Measurements from ENCODE around the gene CTBP2. TPM values are rescaled to one million over a fixed set of nuclear protein-coding genes. Genes with fewer than 3 reads are reported as not detected.
A peak's percentile ranks its signal among the peaks of the same experiment; 100 is the strongest.

Gene CTBP2
- total and polyA plus RNA-seq, 4 donors, result 3.4 to 59.2 (median 5.5) TPM

GRCh38 chr10:124985162-124985561 is 175.2 kb downstream of the CTBP2 start:
- no peak overlapping the region for H3K9ac ChIP-seq (ENCODE audit: low read depth in 1 of 2, low read length in 2 of 2)
- TF ChIP-seq, protein P1, sequence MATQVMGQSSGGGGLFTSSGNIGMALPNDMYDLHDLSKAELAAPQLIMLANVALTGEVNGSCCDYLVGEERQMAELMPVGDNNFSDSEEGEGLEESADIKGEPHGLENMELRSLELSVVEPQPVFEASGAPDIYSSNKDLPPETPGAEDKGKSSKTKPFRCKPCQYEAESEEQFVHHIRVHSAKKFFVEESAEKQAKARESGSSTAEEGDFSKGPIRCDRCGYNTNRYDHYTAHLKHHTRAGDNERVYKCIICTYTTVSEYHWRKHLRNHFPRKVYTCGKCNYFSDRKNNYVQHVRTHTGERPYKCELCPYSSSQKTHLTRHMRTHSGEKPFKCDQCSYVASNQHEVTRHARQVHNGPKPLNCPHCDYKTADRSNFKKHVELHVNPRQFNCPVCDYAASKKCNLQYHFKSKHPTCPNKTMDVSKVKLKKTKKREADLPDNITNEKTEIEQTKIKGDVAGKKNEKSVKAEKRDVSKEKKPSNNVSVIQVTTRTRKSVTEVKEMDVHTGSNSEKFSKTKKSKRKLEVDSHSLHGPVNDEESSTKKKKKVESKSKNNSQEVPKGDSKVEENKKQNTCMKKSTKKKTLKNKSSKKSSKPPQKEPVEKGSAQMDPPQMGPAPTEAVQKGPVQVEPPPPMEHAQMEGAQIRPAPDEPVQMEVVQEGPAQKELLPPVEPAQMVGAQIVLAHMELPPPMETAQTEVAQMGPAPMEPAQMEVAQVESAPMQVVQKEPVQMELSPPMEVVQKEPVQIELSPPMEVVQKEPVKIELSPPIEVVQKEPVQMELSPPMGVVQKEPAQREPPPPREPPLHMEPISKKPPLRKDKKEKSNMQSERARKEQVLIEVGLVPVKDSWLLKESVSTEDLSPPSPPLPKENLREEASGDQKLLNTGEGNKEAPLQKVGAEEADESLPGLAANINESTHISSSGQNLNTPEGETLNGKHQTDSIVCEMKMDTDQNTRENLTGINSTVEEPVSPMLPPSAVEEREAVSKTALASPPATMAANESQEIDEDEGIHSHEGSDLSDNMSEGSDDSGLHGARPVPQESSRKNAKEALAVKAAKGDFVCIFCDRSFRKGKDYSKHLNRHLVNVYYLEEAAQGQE (IDR thresholded peaks at IDR 0.05), result no peak
- no peak for TF ChIP-seq HNF4A (conservative IDR thresholded peaks at IDR 0.05)
- no peaks in the 10 kb centered on the region for H3K27me3 ChIP-seq (ENCODE audit: control insufficient read depth in 4 of 4, insufficient read depth in 4 of 4, low read length in 3 of 4)
- no peaks in the 10 kb centered on the region for H3K9me3 ChIP-seq (ENCODE audit: control insufficient read depth in 4 of 4, low read length in 3 of 4)
- peaks cover 8 to 52% (median 45%) of the 10 kb centered on the region in 4 donors for H3K4me1 ChIP-seq (ENCODE audit: control insufficient read depth in 4 of 4, insufficient read depth in 4 of 4, low read length in 3 of 4)
- H3K27ac ChIP-seq (ENCODE audit: low read depth in 1 of 2, low read length in 2 of 2), result peak overlapping the region; percentile 45 to 81
- DNase-seq (ENCODE audit: low spot score), result no peak
- 83% methylated on average over 5 of the region's 5 CpGs for WGBS
- H3K4me3 ChIP-seq (ENCODE audit: low read depth in 1 of 3, low read length in 3 of 3), result no peak overlapping the region
- peaks cover 0 to 23% (median 4%) of the 10 kb centered on the region in 4 donors for H3K36me3 ChIP-seq (ENCODE audit: control insufficient read depth in 4 of 4, insufficient read depth in 3 of 4, low read depth in 1 of 4, low read length in 3 of 4)

DNA sequence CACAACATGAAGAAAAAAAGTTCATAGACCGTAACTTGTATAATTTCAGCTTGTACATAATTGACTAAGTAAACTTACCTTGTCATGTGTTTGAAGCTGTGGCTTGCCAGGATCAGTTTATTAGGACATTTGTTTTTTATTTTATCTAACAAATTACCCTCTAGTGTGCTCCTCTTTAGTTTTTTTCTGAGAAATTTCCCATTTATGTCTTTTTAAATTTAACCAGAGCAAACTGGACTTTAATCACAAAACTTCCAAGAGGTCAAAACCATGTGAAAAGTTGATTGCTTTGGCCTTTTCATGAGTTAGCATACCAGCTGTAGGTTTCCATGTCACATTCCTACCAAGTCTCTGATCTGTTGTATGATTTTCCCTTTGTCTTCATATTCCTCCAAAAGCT is 176.0 kb downstream of the CTBP2 start:
- H3K9me3 ChIP-seq (ENCODE audit: control insufficient read depth in 4 of 4, low read length in 3 of 4), result no peaks in the 10 kb centered on the region
- WGBS, result 22% methylated on average over 1 of the region's 1 CpG
- peaks cover 0 to 23% (median 3%) of the 10 kb centered on the region in 4 donors for H3K36me3 ChIP-seq (ENCODE audit: control insufficient read depth in 4 of 4, insufficient read depth in 3 of 4, low read depth in 1 of 4, low read length in 3 of 4)
- H3K4me1 ChIP-seq (ENCODE audit: control insufficient read depth in 4 of 4, insufficient read depth in 4 of 4, low read length in 3 of 4), result peaks cover 8 to 52% (median 45%) of the 10 kb centered on the region in 4 donors
- H3K27ac ChIP-seq (ENCODE audit: low read depth in 1 of 2, low read length in 2 of 2), result peak overlapping the region; percentile 45 to 81
- TF ChIP-seq ZBTB33 (IDR thresholded peaks at IDR 0.05) (peak; percentile 44), TAF1 (conservative IDR thresholded peaks at IDR 0.05) (no peak), NR2F2 (IDR thresholded peaks at IDR 0.05) (no peak), JUND (IDR thresholded peaks at IDR 0.05) (peak in 1 of 2 donors; percentile 8), GABPA (IDR thresholded peaks at IDR 0.05 in 1 of 2, conservative IDR thresholded peaks at IDR 0.05 in 1 of 2) (no peak), HNF4G (IDR thresholded peaks at IDR 0.05) (peak; percentile 53), FOXA2 (IDR thresholded peaks at IDR 0.05) (peak; percentile 41), FOXA1 (IDR thresholded peaks at IDR 0.05) (no peak), HNF4A (conservative IDR thresholded peaks at IDR 0.05) (peak; percentile 87 to 88), RXRA (IDR thresholded peaks at IDR 0.05) (peak; percentile 65 to 78), ATF3 (IDR thresholded peaks at IDR 0.05) (no peak), YY1 (IDR thresholded peaks at IDR 0.05) (peak; percentile 51), RAD21 (IDR thresholded peaks at IDR 0.05) (peak; percentile 12 to 35), CTCF (IDR thresholded peaks at IDR 0.05; ENCODE audit: low read depth, low read length, missing input control) (no peak), SP1 (IDR thresholded peaks at IDR 0.05) (peak; percentile 71), MAX (IDR thresholded peaks at IDR 0.05) (peak; percentile 36), EGR1 (IDR thresholded peaks at IDR 0.05; ENCODE audit: low read depth in 2 of 2) (peak in 1 of 2 donors; percentile 23)
- TF ChIP-seq, protein P1 (IDR thresholded peaks at IDR 0.05), result no peak
- H3K9ac ChIP-seq (ENCODE audit: low read depth in 1 of 2, low read length in 2 of 2), result peak overlapping the region in 1 of 2 donors; percentile 0
- H3K4me3 ChIP-seq (ENCODE audit: low read depth in 1 of 3, low read length in 3 of 3), result no peak overlapping the region
- H3K27me3 ChIP-seq (ENCODE audit: control insufficient read depth in 4 of 4, insufficient read depth in 4 of 4, low read length in 3 of 4), result no peaks in the 10 kb centered on the region
- DNase-seq (ENCODE audit: low spot score), result no peak
